ENCODE measurements around the gene ADCY9.

Gene ADCY9

DNA sequence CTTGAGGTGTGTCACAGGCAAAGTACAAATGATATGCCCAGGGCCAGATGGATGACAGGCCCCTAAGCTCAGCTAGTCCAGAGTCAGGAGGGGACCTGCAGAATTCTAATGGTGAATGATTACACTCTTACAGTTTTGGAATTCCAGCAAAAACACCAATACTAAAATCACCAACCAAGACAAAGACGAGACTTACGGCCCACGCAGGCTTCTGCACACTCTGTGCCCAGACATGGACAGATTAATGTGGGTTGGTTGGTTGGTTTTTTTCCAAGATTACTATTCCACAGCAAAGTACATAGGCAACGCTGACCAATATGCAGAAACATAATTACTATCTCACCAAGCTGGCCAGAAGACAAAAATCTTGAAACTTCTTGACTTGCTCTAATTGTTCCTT, 9.7 kb downstream of the ADCY9 start:
- no peak overlapping the region for H3K27ac ChIP-seq (ENCODE audit: low read depth, low read length)
- no peaks in the 10 kb centered on the region for H3K9me3 ChIP-seq (ENCODE audit: control insufficient read depth, insufficient read depth, low read depth, low read length)
- no peak overlapping the region for H3K4me3 ChIP-seq (ENCODE audit: low read depth, low read length)
- no peak overlapping the region for H3K9ac ChIP-seq (ENCODE audit: low read length)
- H3K36me3 ChIP-seq (ENCODE audit: control insufficient read depth, insufficient read depth, low read length) = no peaks in the 10 kb centered on the region
- H3K4me1 ChIP-seq (ENCODE audit: control insufficient read depth, insufficient read depth, low read length) = peaks cover 8% of the 10 kb centered on the region; the same call in 1 of the 2 replicates
- H3K27me3 ChIP-seq (ENCODE audit: control insufficient read depth, insufficient read depth, low read length) = no peaks in the 10 kb centered on the region

- Histone ChIP-seq H3K4me1 (ENCODE audit: control insufficient read depth, insufficient read depth, low read length) (peaks cover 8% of the 10 kb centered on the region; the same call in 1 of the 2 replicates), H3K36me3 (ENCODE audit: control insufficient read depth, insufficient read depth, low read length) (no peaks in the 10 kb centered on the region), H3K9ac (ENCODE audit: low read length) (no peak overlapping the region), H3K27ac (ENCODE audit: low read depth, low read length) (no peak overlapping the region), H3K27me3 (ENCODE audit: control insufficient read depth, insufficient read depth, low read length) (no peaks in the 10 kb centered on the region), H3K9me3 (ENCODE audit: control insufficient read depth, insufficient read depth, low read depth, low read length) (no peaks in the 10 kb centered on the region), H3K4me3 (ENCODE audit: low read depth, low read length) (no peak overlapping the region)
These were observed 10.4 kb downstream of the ADCY9 start for GRCh38 chr16:4105848-4106247.

DNA sequence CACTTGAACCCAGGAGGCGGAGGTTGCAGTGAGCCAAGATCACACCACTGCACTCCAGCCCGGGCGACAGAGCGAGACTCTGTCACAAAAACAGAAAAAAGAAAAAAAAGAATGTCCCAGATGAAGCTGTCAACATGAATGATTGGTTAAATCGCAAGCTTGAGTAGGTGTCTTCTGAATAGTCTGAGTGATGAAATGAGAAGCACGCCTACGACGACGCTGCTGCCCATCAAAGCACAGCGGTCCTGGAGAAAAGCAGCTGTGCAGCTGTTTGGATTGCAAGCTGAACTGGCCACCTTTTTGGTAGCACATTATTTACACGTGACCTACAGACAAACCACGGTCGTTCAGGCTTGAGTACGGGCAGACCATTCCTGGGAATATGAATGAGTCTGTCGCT, 12.5 kb downstream of the ADCY9 start:
- no peaks in the 10 kb centered on the region for H3K9me3 ChIP-seq (ENCODE audit: control insufficient read depth, insufficient read depth, low read depth, low read length)
- H3K27me3 ChIP-seq (ENCODE audit: control insufficient read depth, insufficient read depth, low read length) = no peaks in the 10 kb centered on the region
- no peak overlapping the region for H3K9ac ChIP-seq (ENCODE audit: low read length)
- H3K4me1 ChIP-seq (ENCODE audit: control insufficient read depth, insufficient read depth, low read length) = no peaks in the 10 kb centered on the region
- no peak overlapping the region for H3K27ac ChIP-seq (ENCODE audit: low read depth, low read length)
- no peaks in the 10 kb centered on the region for H3K36me3 ChIP-seq (ENCODE audit: control insufficient read depth, insufficient read depth, low read length)
- H3K4me3 ChIP-seq (ENCODE audit: low read depth, low read length) = no peak overlapping the region

DNA sequence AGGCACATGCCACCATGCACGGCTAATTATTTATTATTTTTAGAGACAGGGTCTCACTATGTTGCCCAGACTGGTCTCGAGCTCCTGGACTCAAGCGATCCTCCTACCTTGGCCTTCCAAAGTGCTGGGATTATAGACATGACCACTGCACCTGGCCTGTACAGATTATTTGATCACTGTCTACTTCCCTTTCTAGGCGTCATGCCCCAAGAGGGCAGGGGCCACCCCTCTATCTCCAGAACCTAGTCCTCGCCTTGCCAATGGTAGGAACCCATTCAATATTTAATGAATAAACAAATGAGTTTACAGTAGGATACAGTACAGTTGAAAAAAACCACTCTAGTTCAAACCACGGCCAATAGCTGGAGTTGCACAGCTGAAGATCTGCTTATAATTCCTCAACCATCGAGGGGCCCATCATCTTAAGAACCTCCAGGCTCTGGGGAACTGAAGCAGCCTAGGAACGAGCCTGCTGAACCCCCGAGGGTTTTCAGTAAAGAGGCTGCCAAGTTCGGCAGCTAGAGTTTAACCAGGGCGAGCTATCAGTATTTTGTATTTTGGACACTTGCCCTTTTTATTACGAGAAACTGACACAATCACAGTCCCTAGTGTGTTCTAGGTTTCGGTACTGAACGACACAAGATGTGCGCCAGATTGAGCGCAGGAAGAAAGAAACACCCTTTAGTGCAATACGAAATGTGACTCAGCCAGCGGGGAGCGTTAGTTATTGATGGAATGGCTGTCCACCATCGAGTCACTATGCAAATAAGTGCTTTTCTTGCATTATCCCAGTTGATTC, 14.6 kb downstream of the ADCY9 start:
- no peaks in the 10 kb centered on the region for H3K9me3 ChIP-seq (ENCODE audit: control insufficient read depth, insufficient read depth, low read depth, low read length)
- H3K4me3 ChIP-seq (ENCODE audit: low read depth, low read length) = no peak overlapping the region
- H3K27me3 ChIP-seq (ENCODE audit: control insufficient read depth, insufficient read depth, low read length) = no peaks in the 10 kb centered on the region
- no peak overlapping the region for H3K27ac ChIP-seq (ENCODE audit: low read depth, low read length)
- H3K4me1 ChIP-seq (ENCODE audit: control insufficient read depth, insufficient read depth, low read length) = no peaks in the 10 kb centered on the region
- no peak overlapping the region for H3K9ac ChIP-seq (ENCODE audit: low read length)
- H3K36me3 ChIP-seq (ENCODE audit: control insufficient read depth, insufficient read depth, low read length) = no peaks in the 10 kb centered on the region

GRCh38 chr16:4098501-4098900, 17.7 kb downstream of the ADCY9 start:
- no peaks in the 10 kb centered on the region for H3K36me3 ChIP-seq (ENCODE audit: control insufficient read depth, insufficient read depth, low read length)
- H3K4me3 ChIP-seq (ENCODE audit: low read depth, low read length) = no peak overlapping the region
- no peaks in the 10 kb centered on the region for H3K27me3 ChIP-seq (ENCODE audit: control insufficient read depth, insufficient read depth, low read length)
- no peak overlapping the region for H3K27ac ChIP-seq (ENCODE audit: low read depth, low read length)
- peaks cover 6% of the 10 kb centered on the region; the same call in 1 of the 2 replicates for H3K4me1 ChIP-seq (ENCODE audit: control insufficient read depth, insufficient read depth, low read length)
- H3K9ac ChIP-seq (ENCODE audit: low read length) = no peak overlapping the region
- H3K9me3 ChIP-seq (ENCODE audit: control insufficient read depth, insufficient read depth, low read depth, low read length) = no peaks in the 10 kb centered on the region

GRCh38 chr16:4097826-4098240, 18.4 kb downstream of the ADCY9 start:
- H3K4me3 ChIP-seq (ENCODE audit: low read depth, low read length) = no peak overlapping the region
- H3K27me3 ChIP-seq (ENCODE audit: control insufficient read depth, insufficient read depth, low read length) = no peaks in the 10 kb centered on the region
- H3K9me3 ChIP-seq (ENCODE audit: control insufficient read depth, insufficient read depth, low read depth, low read length) = no peaks in the 10 kb centered on the region
- H3K27ac ChIP-seq (ENCODE audit: low read depth, low read length) = no peak overlapping the region
- no peak overlapping the region for H3K9ac ChIP-seq (ENCODE audit: low read length)
- H3K36me3 ChIP-seq (ENCODE audit: control insufficient read depth, insufficient read depth, low read length) = no peaks in the 10 kb centered on the region
- peaks cover 6% of the 10 kb centered on the region; the same call in 1 of the 2 replicates for H3K4me1 ChIP-seq (ENCODE audit: control insufficient read depth, insufficient read depth, low read length)

- peaks cover 6% of the 10 kb centered on the region; the same call in 1 of the 2 replicates for H3K4me1 ChIP-seq (ENCODE audit: control insufficient read depth, insufficient read depth, low read length)
- H3K36me3 ChIP-seq (ENCODE audit: control insufficient read depth, insufficient read depth, low read length) = no peaks in the 10 kb centered on the region
- no peak overlapping the region for H3K27ac ChIP-seq (ENCODE audit: low read depth, low read length)
- H3K4me3 ChIP-seq (ENCODE audit: low read depth, low read length) = no peak overlapping the region
- no peaks in the 10 kb centered on the region for H3K9me3 ChIP-seq (ENCODE audit: control insufficient read depth, insufficient read depth, low read depth, low read length)
- H3K9ac ChIP-seq (ENCODE audit: low read length) = no peak overlapping the region
- H3K27me3 ChIP-seq (ENCODE audit: control insufficient read depth, insufficient read depth, low read length) = no peaks in the 10 kb centered on the region
These were observed 19.7 kb downstream of the ADCY9 start for GRCh38 chr16:4096509-4096908.

GRCh38 chr16:4094127-4094773, 22.0 kb downstream of the ADCY9 start:
- Histone ChIP-seq H3K27me3 (ENCODE audit: control insufficient read depth, insufficient read depth, low read length) (no peaks in the 10 kb centered on the region), H3K4me3 (ENCODE audit: low read depth, low read length) (no peak overlapping the region), H3K4me1 (ENCODE audit: control insufficient read depth, insufficient read depth, low read length) (peaks cover 10% of the 10 kb centered on the region; the same call in 1 of the 2 replicates), H3K9ac (ENCODE audit: low read length) (no peak overlapping the region), H3K36me3 (ENCODE audit: control insufficient read depth, insufficient read depth, low read length) (no peaks in the 10 kb centered on the region), H3K9me3 (ENCODE audit: control insufficient read depth, insufficient read depth, low read depth, low read length) (no peaks in the 10 kb centered on the region), H3K27ac (ENCODE audit: low read depth, low read length) (no peak overlapping the region)

- H3K9ac ChIP-seq (ENCODE audit: low read length) = no peak overlapping the region
- no peak overlapping the region for H3K4me3 ChIP-seq (ENCODE audit: low read depth, low read length)
- H3K9me3 ChIP-seq (ENCODE audit: control insufficient read depth, insufficient read depth, low read depth, low read length) = no peaks in the 10 kb centered on the region
- peaks cover 10% of the 10 kb centered on the region; the same call in 1 of the 2 replicates for H3K4me1 ChIP-seq (ENCODE audit: control insufficient read depth, insufficient read depth, low read length)
- no peaks in the 10 kb centered on the region for H3K36me3 ChIP-seq (ENCODE audit: control insufficient read depth, insufficient read depth, low read length)
- no peak overlapping the region for H3K27ac ChIP-seq (ENCODE audit: low read depth, low read length)
- no peaks in the 10 kb centered on the region for H3K27me3 ChIP-seq (ENCODE audit: control insufficient read depth, insufficient read depth, low read length)
These were observed 22.6 kb downstream of the ADCY9 start for GRCh38 chr16:4093495-4094126.

DNA sequence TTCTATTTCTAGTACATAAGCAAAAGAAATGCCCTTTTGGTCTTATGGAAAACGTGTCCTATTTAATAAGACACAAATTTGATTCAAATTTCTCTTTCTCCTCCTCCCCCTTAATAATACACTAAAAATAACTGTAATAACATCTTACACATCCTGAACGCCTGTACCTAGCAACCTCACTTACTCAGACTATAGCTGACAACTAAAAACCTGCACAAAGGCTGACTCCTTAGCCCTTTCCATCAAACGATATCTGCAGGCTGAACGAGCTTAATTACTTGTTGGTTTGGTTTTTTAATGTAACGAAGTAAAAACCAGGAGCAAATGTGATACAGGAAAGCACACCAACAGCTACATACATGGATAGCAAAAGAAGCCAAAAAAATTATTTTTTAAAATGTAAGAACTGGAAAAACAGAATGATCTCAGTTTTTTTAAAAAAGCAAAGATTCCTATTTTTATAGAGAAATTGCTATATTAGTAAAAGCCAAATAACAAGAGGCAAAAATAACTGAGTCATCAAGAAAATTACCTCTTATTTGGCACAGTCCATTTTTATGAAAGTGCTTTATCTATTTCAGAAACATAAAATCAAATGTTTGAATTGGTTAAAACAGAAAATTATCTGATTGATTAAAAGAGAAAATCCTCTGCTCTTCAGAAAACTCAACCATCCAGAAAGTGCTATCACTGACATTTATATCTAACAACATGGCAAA, 23.5 kb downstream of the ADCY9 start:
- H3K4me1 ChIP-seq (ENCODE audit: control insufficient read depth, insufficient read depth, low read length) = peaks cover 10% of the 10 kb centered on the region; the same call in 1 of the 2 replicates
- H3K9ac ChIP-seq (ENCODE audit: low read length) = no peak overlapping the region
- no peak overlapping the region for H3K27ac ChIP-seq (ENCODE audit: low read depth, low read length)
- H3K27me3 ChIP-seq (ENCODE audit: control insufficient read depth, insufficient read depth, low read length) = no peaks in the 10 kb centered on the region
- no peaks in the 10 kb centered on the region for H3K36me3 ChIP-seq (ENCODE audit: control insufficient read depth, insufficient read depth, low read length)
- H3K4me3 ChIP-seq (ENCODE audit: low read depth, low read length) = no peak overlapping the region
- no peaks in the 10 kb centered on the region for H3K9me3 ChIP-seq (ENCODE audit: control insufficient read depth, insufficient read depth, low read depth, low read length)
